K562 (cell line): ENCODE results near the gene NYAP2. TPM values are rescaled to one million over a fixed set of nuclear protein-coding genes. Genes with fewer than 3 reads are reported as not detected.
A peak's percentile ranks its signal among the peaks of the same experiment; 100 is the strongest.

Experiments
- ATAC-seq: fragments of 200-7000 bp; cut with Tn5 transposase; 3 replicates; pipeline ENCODE4 v1.9.1; 2020; ENCODE audit warnings: moderate library complexity
- BruUV-seq: library from RNA; stranded (reverse); fragments of 400-500 nt; replicated peaks from 2 replicates; lab custom pipeline; 2021; lab: Mats Ljungman, UMichigan
- CTCF ChIA-PET: fragments of 300-600 bp; formaldehyde crosslinking; extraction: SDS; loops from one replicate; lab custom pipeline; 2021; ENCODE audit warnings: low intra/inter-chr PET ratio; lab: Yijun Ruan, JAX
- POLR2A ChIA-PET: fragments of 300-600, 350-650 bp; sonication (Branson Sonifier 250); formaldehyde crosslinking; extraction: SDS; loops from one replicate; lab custom pipeline; 2021; ENCODE audit warnings: antibody characterized with exemption, inconsistent platforms; lab: Yijun Ruan, JAX
- DNase-seq, 4 experiments: peaks; one replicate each; pipeline versions ENCODE4 v3.0.0 to v3.0.0-alpha.2; 2011 to 2018; ENCODE audit warnings: low spot score in 3 of 4, mixed read lengths in 3 of 4; ENCODE audit errors: extremely low read depth in 1 of 4
- FAIRE-seq: peaks from 2 replicates; lab custom pipeline; 2011; peaks lifted over from hg19 to GRCh38; lab: Jason Lieb, UNC
- H2AFZ ChIP-seq: 2 replicates; pipeline ENCODE4 v1.6.0; 2011; ENCODE audit warnings: low read depth, low read length, control low read depth, inconsistent platforms
- H3K27ac ChIP-seq: fragments of 200-600 bp; 3 replicates; pipeline ENCODE4 v1.8.0; 2011; ENCODE audit warnings: low read depth, mild to moderate bottlenecking, control low read depth, inconsistent platforms, low read length, moderate library complexity, mixed read lengths; ENCODE audit errors: extremely low read depth
- H3K27me3 ChIP-seq, 2 experiments: fragments of 300-600 bp in 1 of 2; 2 replicates in 1 of 2; 3 replicates in 1 of 2; pipeline versions ENCODE4 v1.6.0 to v1.8.0; 2011; ENCODE audit warnings: inconsistent platforms in 2 of 2, low read length in 2 of 2, mild to moderate bottlenecking in 1 of 2, mixed read lengths in 1 of 2, moderate library complexity in 1 of 2; ENCODE audit not compliant: control insufficient read depth in 2 of 2, insufficient read depth in 2 of 2
- H3K36me3 ChIP-seq: fragments of 300-600 bp; 3 replicates; pipeline ENCODE4 v1.8.0; 2011; ENCODE audit warnings: mild to moderate bottlenecking, low read length, inconsistent platforms; ENCODE audit not compliant: control insufficient read depth, insufficient read depth
- H3K4me1 ChIP-seq, 2 experiments: fragments of 200-600 bp in 1 of 2; replicated peaks in 1 of 2; 2 replicates in 1 of 2; 3 replicates in 1 of 2; pipeline versions ENCODE4 v1.5.1 to v1.8.0; 2011; ENCODE audit warnings: inconsistent platforms in 2 of 2, low read length in 2 of 2, mild to moderate bottlenecking in 1 of 2, mixed read lengths in 1 of 2, moderate library complexity in 1 of 2; ENCODE audit not compliant: control insufficient read depth in 2 of 2, insufficient read depth in 2 of 2
- H3K4me2 ChIP-seq: 2 replicates; pipeline ENCODE4 v1.6.1; 2011; ENCODE audit warnings: low read length, control low read depth, inconsistent platforms, mixed read lengths; ENCODE audit not compliant: insufficient read depth
- H3K4me3 ChIP-seq: fragments of 200-600 bp; sonication (generic), shearing (Covaris generic); 2 replicates; pipeline ENCODE4 v1.5.1; 2016; ENCODE audit warnings: control low read depth, inconsistent platforms
- H3K79me2 ChIP-seq: fragments of 200-600 bp; 3 replicates; pipeline ENCODE4 v1.8.0; 2011; ENCODE audit warnings: low read length, inconsistent platforms; ENCODE audit not compliant: control insufficient read depth, insufficient read depth
- H3K9ac ChIP-seq, 2 experiments: 2 replicates each; pipeline versions ENCODE4 v1.6.0 to v1.6.1; 2011; ENCODE audit warnings: low read depth in 2 of 2, low read length in 2 of 2, control low read depth in 1 of 2, inconsistent platforms in 1 of 2, mild to moderate bottlenecking in 1 of 2, mixed read lengths in 1 of 2; ENCODE audit not compliant: insufficient read depth in 1 of 2
- H3K9me1 ChIP-seq: one replicate; pipeline ENCODE4 v1.6.0; 2011; ENCODE audit warnings: inconsistent platforms, mild to moderate bottlenecking, low read length, moderate library complexity; ENCODE audit not compliant: control insufficient read depth, insufficient read depth
- H3K9me3 ChIP-seq: replicated peaks from 2 replicates; pipeline ENCODE4 v1.5.1; 2011; ENCODE audit warnings: low read depth, low read length, inconsistent platforms; ENCODE audit not compliant: control insufficient read depth, insufficient read depth
- H4K20me1 ChIP-seq: replicated peaks from 2 replicates; pipeline ENCODE4 v1.6.1; 2011; ENCODE audit warnings: low read length, inconsistent platforms, mixed read lengths; ENCODE audit not compliant: control insufficient read depth, insufficient read depth
- CBX3 ChIP-seq, 2 experiments: IDR thresholded peaks; 1 replicate in 1 of 2; 2 replicates in 1 of 2; pipeline ENCODE4 v1.6.1; 2012; ENCODE audit warnings: inconsistent platforms in 2 of 2, low read length in 2 of 2, borderline replicate concordance in 1 of 2, control low read depth in 1 of 2
- CEBPB ChIP-seq: fragments of 450-650 bp; IDR thresholded peaks from 2 replicates; pipeline ENCODE4 v1.6.1; 2016; ENCODE audit warnings: missing genetic modification characterization, missing compliant biosample characterization
- GATAD2A ChIP-seq: fragments of 450-650 bp; IDR thresholded peaks from 2 replicates; pipeline ENCODE4 v1.6.1; 2017
- IRF2 ChIP-seq: sonication (generic); formaldehyde crosslinking; IDR thresholded peaks from 2 replicates; pipeline ENCODE4 v1.8.1; 2022; ENCODE audit warnings: mild to moderate bottlenecking, missing genetic modification reagents
- KDM2B ChIP-seq: fragments of 250-450 bp; sonication (Bioruptor Pico); IDR thresholded peaks from 2 replicates; pipeline ENCODE4 v1.8.0; 2021; ENCODE audit warnings: mild to moderate bottlenecking, moderate library complexity
- MAFF ChIP-seq: IDR thresholded peaks from 2 replicates; pipeline ENCODE4 v1.6.1; 2012; ENCODE audit warnings: low read length, improper control_type of control experiment
- MXI1 ChIP-seq: IDR thresholded peaks from 2 replicates; pipeline ENCODE4 v1.6.1; 2011; ENCODE audit warnings: low read depth, mild to moderate bottlenecking, improper control_type of control experiment, low read length
- POLR2AphosphoS5 ChIP-seq: IDR thresholded peaks from 2 replicates; pipeline ENCODE4 v1.6.1; 2011; ENCODE audit warnings: mild to moderate bottlenecking, low read depth, low read length, moderate library complexity; ENCODE audit not compliant: control insufficient read depth, insufficient read depth
- TAF9B ChIP-seq: fragments of 450-650 bp; IDR thresholded peaks from 2 replicates; pipeline ENCODE4 v1.6.1; 2018; ENCODE audit warnings: mild to moderate bottlenecking; ENCODE audit not compliant: partially characterized antibody
- ZKSCAN8 ChIP-seq: fragments of 200-800 bp; sonication (Bioruptor generic); IDR thresholded peaks from 2 replicates; pipeline ENCODE4 v1.6.1; 2016; ENCODE audit warnings: missing genetic modification characterization, missing compliant biosample characterization
- ZNF316 ChIP-seq: fragments of 450-650 bp; IDR thresholded peaks from 2 replicates; pipeline ENCODE4 v1.6.1; 2016
- ZNF384 ChIP-seq: IDR thresholded peaks from 2 replicates; pipeline ENCODE4 v1.6.1; 2012; ENCODE audit warnings: low read depth, low read length, improper control_type of control experiment
- WGBS: fragments of 100-300 bp; shearing (Covaris generic); methylation state at CpG from one replicate; pipeline ENCODE4 v1.1.6; 2016; ENCODE audit warnings: low coverage, mixed read lengths; ENCODE audit not compliant: insufficient coverage; ENCODE audit errors: missing lambda C conversion rate; 5-methylcytosine and 5-hydroxymethylcytosine counted together
- in situ Hi-C: fragments of 300-500 bp; cut with MboI; formaldehyde crosslinking; loops from 4 replicates; pipeline ENCODE4 v1.15.0; 2018; ENCODE audit warnings: inconsistent platforms, mixed read lengths
- intact Hi-C: fragments of 100-400 bp; cut with micrococcal nuclease; formaldehyde crosslinking; loops from 2 replicates; pipeline ENCODE4 v1.14.2; 2022
- polyA plus RNA-seq, 8 experiments: library from polyadenylated mRNA; depleted of rRNA in 4 of 8; stranded (reverse) in 5 of 8; unstranded in 3 of 8; fragments of >200 nt; fragmentation: Nextera tagmentation in 2 of 8; fragmentation: Illumina TruSeq in 1 of 8; extraction: Ambion mirVana in 2 of 8; extraction: Trizol in 1 of 8; gene quantifications; 2 replicates each; pipeline versions ENCODE4 v1.2.1 to v1.2.3, GENCODE V29; 2011 to 2014; ENCODE audit warnings: inconsistent platforms in 1 of 8, missing spikeins in 1 of 8
- total RNA-seq, 7 experiments: library from RNA; depleted of rRNA in 6 of 7; stranded (reverse); fragments of >200 nt in 6 of 7; fragmentation: Illumina TruSeq in 2 of 7; extraction: Trizol in 2 of 7; gene quantifications; 2 replicates each; pipeline versions ENCODE4 v1.2.1 to v1.2.3, GENCODE V29; 2011 to 2021; ENCODE audit warnings: low replicate concordance in 1 of 7
- TF ChIP-seq, protein P1 (sequence below): sonication (generic); formaldehyde crosslinking; IDR thresholded peaks from 2 replicates; pipeline ENCODE4 v1.8.1; 2022; ENCODE audit warnings: missing genetic modification reagents
- TF ChIP-seq, protein P2 (sequence below): fragments of 450-650 bp; formaldehyde crosslinking; IDR thresholded peaks from 2 replicates; pipeline ENCODE4 v1.4.0; 2022; ENCODE audit warnings: mild to moderate bottlenecking, moderate library complexity
- TF ChIP-seq, protein P3 (sequence below): sonication (generic); formaldehyde crosslinking; IDR thresholded peaks from 2 replicates; pipeline ENCODE4 v1.8.0; 2022; ENCODE audit warnings: missing genetic modification reagents, mild to moderate bottlenecking, borderline replicate concordance

Gene NYAP2
- total and polyA plus RNA-seq, 9 of the 15 experiments (the other 6 are each of a cell fraction or from before 2014, with no cell fraction given), result 0.03 to 0.04 (median 0.04) TPM; not detected in 3

DNA sequence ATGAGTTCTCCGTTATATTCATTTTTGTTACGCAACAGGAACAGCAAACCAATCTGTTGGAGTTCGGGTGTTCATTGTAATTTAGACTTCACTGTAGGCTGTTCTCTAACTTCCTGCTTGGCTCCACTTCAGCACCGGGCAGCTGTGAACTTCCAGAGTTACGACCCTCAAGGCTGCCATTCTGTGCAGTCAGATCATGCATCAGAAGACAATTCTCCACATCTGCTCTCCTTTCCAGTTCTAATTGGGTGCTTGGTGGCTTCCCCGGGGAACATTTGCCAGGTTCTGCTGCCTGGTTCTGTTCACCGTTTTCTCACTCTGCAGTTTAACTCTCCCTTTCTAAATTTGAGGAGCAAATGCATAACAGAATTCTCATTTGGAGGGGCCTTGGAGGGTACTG is 237.7 kb downstream of the NYAP2 start:
- TF ChIP-seq CEBPB (tag), result peak; percentile 20; the same call in 1 of the 2 replicates
- TF ChIP-seq, protein P1, sequence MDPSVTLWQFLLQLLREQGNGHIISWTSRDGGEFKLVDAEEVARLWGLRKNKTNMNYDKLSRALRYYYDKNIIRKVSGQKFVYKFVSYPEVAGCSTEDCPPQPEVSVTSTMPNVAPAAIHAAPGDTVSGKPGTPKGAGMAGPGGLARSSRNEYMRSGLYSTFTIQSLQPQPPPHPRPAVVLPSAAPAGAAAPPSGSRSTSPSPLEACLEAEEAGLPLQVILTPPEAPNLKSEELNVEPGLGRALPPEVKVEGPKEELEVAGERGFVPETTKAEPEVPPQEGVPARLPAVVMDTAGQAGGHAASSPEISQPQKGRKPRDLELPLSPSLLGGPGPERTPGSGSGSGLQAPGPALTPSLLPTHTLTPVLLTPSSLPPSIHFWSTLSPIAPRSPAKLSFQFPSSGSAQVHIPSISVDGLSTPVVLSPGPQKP (CRISPR knock-in tag), result no peak
- WGBS, result 9% methylated on average over 7 of the region's 7 CpGs
- H3K27me3 ChIP-seq, result no peaks in the 10 kb centered on the region
- H3K4me2 ChIP-seq, result no peak overlapping the region
- ChIA-PET POLR2A (no interaction called here), CTCF (no interaction called here)
- no peak overlapping the region for H3K9ac ChIP-seq
- H3K79me2 ChIP-seq, result no peaks in the 10 kb centered on the region
- intact Hi-C loops (no loop called here), in situ Hi-C loops (no loop called here)
- FAIRE-seq (no peak), DNase-seq (no peak), ATAC-seq (no peak)
- peak overlapping the region; percentile 63 for H2AFZ ChIP-seq
- H3K36me3 ChIP-seq, result no peaks in the 10 kb centered on the region
- no peaks in the 10 kb centered on the region for H3K9me3 ChIP-seq
- no peak overlapping the region for H3K27ac ChIP-seq
- H3K4me3 ChIP-seq, result no peak overlapping the region
- no peaks in the 10 kb centered on the region for H3K4me1 ChIP-seq
- no peaks in the 10 kb centered on the region for H4K20me1 ChIP-seq
- H3K9me1 ChIP-seq, result no peaks in the 10 kb centered on the region
- no TSS peak for BruUV-seq

DNA sequence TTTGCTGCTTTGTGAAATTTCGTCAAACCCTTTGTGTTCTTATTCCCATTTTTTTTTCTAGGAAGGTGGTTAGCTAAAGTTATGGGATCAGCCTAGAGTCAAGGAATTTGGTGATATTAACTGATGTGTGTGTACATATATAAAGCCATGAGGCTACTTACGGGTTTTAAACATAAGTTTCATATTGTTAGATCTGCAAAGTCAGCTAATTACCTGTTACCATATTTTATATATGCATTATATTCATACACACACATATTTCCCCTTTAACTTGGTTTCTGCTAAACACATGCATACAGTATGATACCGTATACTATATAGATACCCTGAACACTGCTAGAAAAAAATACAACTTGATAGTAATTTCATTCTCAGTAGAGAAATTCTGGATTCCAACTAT is 241.0 kb downstream of the NYAP2 start:
- Histone ChIP-seq H3K4me1 (no peaks in the 10 kb centered on the region), H3K79me2 (no peaks in the 10 kb centered on the region), H3K9me3 (no peaks in the 10 kb centered on the region), H3K9me1 (no peaks in the 10 kb centered on the region), H3K36me3 (no peaks in the 10 kb centered on the region), H2AFZ (no peak overlapping the region), H3K9ac (no peak overlapping the region), H3K27me3 (no peaks in the 10 kb centered on the region)
- BruUV-seq, result no TSS peak
- ATAC-seq, result no peak
- intact Hi-C loops (no loop called here), in situ Hi-C loops (no loop called here)
- ChIA-PET CTCF (no interaction called here), POLR2A (no interaction called here)
- no peak for DNase-seq
- no peak for FAIRE-seq
- TF ChIP-seq POLR2AphosphoS5, result no peak
- TF ChIP-seq ZNF316, result peak; percentile 54
- peak; percentile 42 for TF ChIP-seq MAFF
- no peak for TF ChIP-seq ZNF384
- TF ChIP-seq KDM2B (CRISPR knock-in tag), result no peak
- TF ChIP-seq GATAD2A, result no peak
- TF ChIP-seq MXI1, result no peak
- TF ChIP-seq IRF2 (CRISPR knock-in tag), result no peak
- TF ChIP-seq, protein P2, sequence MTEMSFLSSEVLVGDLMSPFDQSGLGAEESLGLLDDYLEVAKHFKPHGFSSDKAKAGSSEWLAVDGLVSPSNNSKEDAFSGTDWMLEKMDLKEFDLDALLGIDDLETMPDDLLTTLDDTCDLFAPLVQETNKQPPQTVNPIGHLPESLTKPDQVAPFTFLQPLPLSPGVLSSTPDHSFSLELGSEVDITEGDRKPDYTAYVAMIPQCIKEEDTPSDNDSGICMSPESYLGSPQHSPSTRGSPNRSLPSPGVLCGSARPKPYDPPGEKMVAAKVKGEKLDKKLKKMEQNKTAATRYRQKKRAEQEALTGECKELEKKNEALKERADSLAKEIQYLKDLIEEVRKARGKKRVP (CRISPR knock-in tag), result no peak
- no peak for TF ChIP-seq CBX3 (IDR thresholded peaks at IDR 0.05; ENCODE audit: borderline replicate concordance in 1 of 2, low read length in 2 of 2)
- TF ChIP-seq, protein P3, sequence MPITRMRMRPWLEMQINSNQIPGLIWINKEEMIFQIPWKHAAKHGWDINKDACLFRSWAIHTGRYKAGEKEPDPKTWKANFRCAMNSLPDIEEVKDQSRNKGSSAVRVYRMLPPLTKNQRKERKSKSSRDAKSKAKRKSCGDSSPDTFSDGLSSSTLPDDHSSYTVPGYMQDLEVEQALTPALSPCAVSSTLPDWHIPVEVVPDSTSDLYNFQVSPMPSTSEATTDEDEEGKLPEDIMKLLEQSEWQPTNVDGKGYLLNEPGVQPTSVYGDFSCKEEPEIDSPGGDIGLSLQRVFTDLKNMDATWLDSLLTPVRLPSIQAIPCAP (CRISPR knock-in tag), result no peak
- no peak for TF ChIP-seq TAF9B
- TF ChIP-seq ZKSCAN8, result no peak
- TF ChIP-seq, all 486 proteins: peak for 2
- WGBS, result 19% methylated on average over 3 of the region's 3 CpGs
- Histone ChIP-seq H3K4me2 (no peak overlapping the region), H3K27ac (no peak overlapping the region), H3K4me3 (no peak overlapping the region), H4K20me1 (no peaks in the 10 kb centered on the region)
